RWPE2 (cell line): ENCODE measurements around the gene FRAS1.

Experiments
- ATAC-seq: fragments of 200-7000 bp; cut with Tn5 transposase; 3 replicates; pipeline ENCODE4 v1.9.1; 2021; ENCODE audit warnings: low read depth
- DNase-seq: peaks from one replicate; pipeline ENCODE4 v3.0.0-alpha.2; 2020; ENCODE audit warnings: low spot score
- H3K27ac ChIP-seq: fragments of 450-650 bp; 2 replicates; pipeline ENCODE4 v1.5.1; 2017; ENCODE audit warnings: mild to moderate bottlenecking; ENCODE audit not compliant: poor library complexity, severe bottlenecking
- H3K27me3 ChIP-seq: fragments of 250-450 bp; sonication (Bioruptor Pico); 2 replicates; pipeline ENCODE4 v1.5.1; 2021; ENCODE audit warnings: mild to moderate bottlenecking, moderate library complexity; ENCODE audit not compliant: insufficient read depth, poor library complexity, severe bottlenecking
- H3K36me3 ChIP-seq: fragments of 250-450 bp; sonication (Bioruptor Pico); 2 replicates; pipeline ENCODE4 v1.5.1; 2020; ENCODE audit warnings: low read depth, mild to moderate bottlenecking, moderate library complexity
- H3K4me1 ChIP-seq: fragments of 250-450 bp; sonication (Bioruptor Pico); 2 replicates; pipeline ENCODE4 v1.5.1; 2021; ENCODE audit warnings: mild to moderate bottlenecking, moderate library complexity; ENCODE audit not compliant: insufficient read depth, poor library complexity, severe bottlenecking
- H3K4me3 ChIP-seq: fragments of 250-450 bp; sonication (Bioruptor Pico); 2 replicates; pipeline ENCODE4 v1.5.1; 2021; ENCODE audit warnings: mild to moderate bottlenecking, moderate library complexity; ENCODE audit not compliant: severe bottlenecking
- H3K9me3 ChIP-seq: fragments of 250-450 bp; sonication (Bioruptor Pico); 2 replicates; pipeline ENCODE4 v1.5.1; 2021; ENCODE audit warnings: mild to moderate bottlenecking, moderate library complexity; ENCODE audit not compliant: severe bottlenecking
- TF ChIP-seq, protein P1 (sequence below): fragments of 450-650 bp; IDR thresholded peaks from one replicate; pipeline ENCODE4 v1.5.1; 2017; ENCODE audit warnings: mild to moderate bottlenecking, moderate library complexity; ENCODE audit not compliant: poor library complexity, severe bottlenecking

Gene FRAS1

GRCh38 chr4:78065508-78066192, 8.5 kb downstream of the FRAS1 start:
- Histone ChIP-seq H3K4me1 (peaks cover 9% of the 10 kb centered on the region), H3K27me3 (no peaks in the 10 kb centered on the region), H3K27ac (no peak overlapping the region), H3K4me3 (no peak overlapping the region), H3K9me3 (no peaks in the 10 kb centered on the region), H3K36me3 (no peaks in the 10 kb centered on the region)
- ATAC-seq: no peak
- TF ChIP-seq, protein P1, sequence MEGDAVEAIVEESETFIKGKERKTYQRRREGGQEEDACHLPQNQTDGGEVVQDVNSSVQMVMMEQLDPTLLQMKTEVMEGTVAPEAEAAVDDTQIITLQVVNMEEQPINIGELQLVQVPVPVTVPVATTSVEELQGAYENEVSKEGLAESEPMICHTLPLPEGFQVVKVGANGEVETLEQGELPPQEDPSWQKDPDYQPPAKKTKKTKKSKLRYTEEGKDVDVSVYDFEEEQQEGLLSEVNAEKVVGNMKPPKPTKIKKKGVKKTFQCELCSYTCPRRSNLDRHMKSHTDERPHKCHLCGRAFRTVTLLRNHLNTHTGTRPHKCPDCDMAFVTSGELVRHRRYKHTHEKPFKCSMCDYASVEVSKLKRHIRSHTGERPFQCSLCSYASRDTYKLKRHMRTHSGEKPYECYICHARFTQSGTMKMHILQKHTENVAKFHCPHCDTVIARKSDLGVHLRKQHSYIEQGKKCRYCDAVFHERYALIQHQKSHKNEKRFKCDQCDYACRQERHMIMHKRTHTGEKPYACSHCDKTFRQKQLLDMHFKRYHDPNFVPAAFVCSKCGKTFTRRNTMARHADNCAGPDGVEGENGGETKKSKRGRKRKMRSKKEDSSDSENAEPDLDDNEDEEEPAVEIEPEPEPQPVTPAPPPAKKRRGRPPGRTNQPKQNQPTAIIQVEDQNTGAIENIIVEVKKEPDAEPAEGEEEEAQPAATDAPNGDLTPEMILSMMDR: no peak
- no peak for DNase-seq

DNA sequence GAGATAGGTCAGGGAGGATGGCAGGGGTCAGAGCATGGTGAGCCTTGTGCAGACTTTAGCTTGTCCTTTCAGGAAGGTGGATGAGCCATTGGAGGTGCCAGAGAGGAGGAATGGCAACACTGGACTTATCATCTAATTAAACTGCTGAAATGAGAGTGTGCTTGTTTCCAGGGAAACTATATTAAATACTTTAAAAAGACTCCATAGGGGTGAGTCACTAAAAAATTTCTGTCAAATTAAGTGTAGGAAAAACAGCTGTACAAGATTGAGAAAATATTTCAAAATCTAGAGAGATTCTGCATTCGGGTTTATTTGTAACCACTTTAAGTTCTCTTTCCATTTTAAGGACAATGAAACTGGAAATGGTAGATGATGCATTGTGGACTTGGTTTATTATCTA, 11.4 kb downstream of the FRAS1 start:
- no peak for DNase-seq
- TF ChIP-seq, protein P1: no peak
- Histone ChIP-seq H3K27me3 (no peaks in the 10 kb centered on the region), H3K27ac (no peak overlapping the region), H3K4me1 (no peaks in the 10 kb centered on the region), H3K36me3 (no peaks in the 10 kb centered on the region), H3K9me3 (no peaks in the 10 kb centered on the region), H3K4me3 (no peak overlapping the region)
- ATAC-seq: no peak

DNA sequence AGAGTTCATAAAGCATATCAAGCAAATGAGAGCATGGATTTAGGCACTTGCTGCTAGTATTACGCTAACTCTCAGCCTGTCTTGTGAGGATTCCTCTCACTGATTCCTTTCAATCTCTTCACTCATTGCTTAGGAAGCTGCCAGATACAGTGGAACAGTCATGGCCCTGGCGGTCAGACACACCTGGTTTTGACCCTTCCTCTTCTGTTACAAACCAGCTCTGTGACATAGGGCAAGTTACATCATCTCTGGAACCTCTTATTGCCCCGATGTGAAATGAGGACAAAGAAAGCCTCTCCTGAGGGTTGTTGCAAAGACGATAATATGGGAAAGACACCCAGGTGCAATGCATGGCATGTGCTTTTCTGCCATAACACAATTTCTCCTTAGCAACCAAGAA, 12.2 kb downstream of the FRAS1 start:
- no peak for ATAC-seq
- DNase-seq: no peak

GRCh38 chr4:78069859-78070258, 12.7 kb downstream of the FRAS1 start:
- TF ChIP-seq, protein P1: no peak
- no peak overlapping the region for H3K4me3 ChIP-seq
- no peaks in the 10 kb centered on the region for H3K27me3 ChIP-seq
- ATAC-seq (no peak), DNase-seq (no peak)
- H3K36me3 ChIP-seq: no peaks in the 10 kb centered on the region
- no peaks in the 10 kb centered on the region for H3K4me1 ChIP-seq
- no peak overlapping the region for H3K27ac ChIP-seq
- H3K9me3 ChIP-seq: no peaks in the 10 kb centered on the region

More for the DNA sequence above, 12.2 kb downstream of the FRAS1 start:
- Histone ChIP-seq H3K9me3 (no peaks in the 10 kb centered on the region), H3K4me3 (no peak overlapping the region), H3K27ac (no peak overlapping the region), H3K27me3 (no peaks in the 10 kb centered on the region), H3K4me1 (no peaks in the 10 kb centered on the region), H3K36me3 (no peaks in the 10 kb centered on the region)
- TF ChIP-seq, protein P1: no peak

DNA sequence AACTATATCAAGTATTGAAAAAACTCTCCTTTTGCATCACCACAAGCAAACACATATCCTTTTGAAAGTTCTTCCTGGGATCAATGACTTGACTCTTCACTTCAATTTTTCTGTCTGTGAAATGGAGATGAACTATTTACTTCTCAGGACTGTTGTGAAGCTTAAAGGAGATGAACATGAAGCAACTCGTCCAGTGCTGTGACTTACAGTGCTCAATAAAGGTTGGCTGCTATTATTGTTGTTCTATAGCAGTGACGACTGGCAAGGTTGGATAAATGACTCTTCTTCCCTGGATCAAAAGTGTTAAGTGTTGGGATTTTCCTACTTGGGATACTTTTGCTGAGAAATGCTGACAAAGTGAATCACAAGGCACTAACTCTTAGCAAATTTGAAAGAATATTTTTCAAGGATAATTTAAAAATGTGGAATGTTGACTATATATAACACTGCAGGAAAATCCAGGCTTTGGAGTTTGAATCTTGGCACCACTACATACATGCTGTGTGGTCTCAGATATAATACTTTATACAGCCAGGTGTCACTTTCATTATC, 13.7 kb downstream of the FRAS1 start:
- Histone ChIP-seq H3K4me3 (no peak overlapping the region), H3K4me1 (no peaks in the 10 kb centered on the region), H3K36me3 (no peaks in the 10 kb centered on the region), H3K9me3 (no peaks in the 10 kb centered on the region), H3K27me3 (no peaks in the 10 kb centered on the region), H3K27ac (no peak overlapping the region)
- DNase-seq: no peak
- TF ChIP-seq, protein P1: no peak
- no peak for ATAC-seq
